Measurements from ENCODE around the gene DENND4C. TPM values are rescaled to one million over a fixed set of nuclear protein-coding genes. Genes with fewer than 3 reads are reported as not detected.
"Not testable (repeated sequence)": the region's sequence is repeated elsewhere in the genome, so short reads cannot be mapped to it uniquely, and the experiment has no call there.

The DENND4C gene
- total RNA-seq, 1 donor from 2014 or later, result 55.6 TPM

DNA sequence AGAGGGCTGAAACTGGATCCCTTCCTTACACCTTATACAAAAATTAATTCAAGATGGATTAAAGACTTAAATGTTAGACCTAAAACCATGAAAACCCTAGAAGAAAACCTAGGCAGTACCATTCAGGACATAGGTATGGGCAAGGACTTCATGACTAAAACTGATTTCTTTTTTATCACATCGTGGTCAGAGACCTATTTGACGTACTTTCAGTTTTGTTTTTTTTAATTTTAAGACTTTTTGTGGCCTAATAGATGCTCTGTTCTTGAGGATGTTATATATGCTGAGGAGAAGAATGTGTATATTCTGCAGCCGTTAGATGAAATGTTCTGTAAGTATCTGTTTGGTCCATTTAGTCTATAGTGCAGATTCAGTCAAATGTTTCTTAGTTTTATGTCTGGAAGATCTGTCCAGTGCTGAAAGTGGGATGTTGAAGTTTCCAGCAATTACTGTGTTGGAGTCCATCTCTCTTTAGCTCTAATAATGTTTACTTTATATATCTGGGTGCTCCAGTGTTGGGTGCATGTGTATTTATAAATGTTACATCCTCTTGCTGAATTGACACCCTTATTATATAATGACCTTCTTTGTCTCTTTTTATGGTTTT is 36.4 kb downstream of the DENND4C start:
- DNase-seq (ENCODE audit: low spot score), result not testable (repeated sequence)

DNA sequence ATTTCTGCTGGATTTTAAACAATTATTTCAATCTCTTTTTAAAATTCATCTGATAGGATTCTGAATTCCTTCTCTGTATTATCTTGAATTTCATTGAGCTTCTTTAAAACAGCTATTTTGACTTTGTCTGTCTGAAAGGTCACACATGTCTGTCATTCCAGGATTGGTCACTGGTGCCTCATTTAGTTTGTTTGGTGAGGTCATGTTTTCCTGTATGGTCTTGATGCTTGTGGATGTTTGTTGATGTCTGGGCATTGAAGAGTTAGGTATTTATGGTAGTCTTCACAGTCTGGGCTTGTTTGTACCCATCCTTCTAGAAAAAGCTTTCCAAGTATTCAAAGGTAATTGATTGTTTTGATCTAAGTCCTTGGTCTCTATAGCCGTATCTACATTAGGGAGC is 39.1 kb downstream of the DENND4C start:
- no peak for DNase-seq (ENCODE audit: low spot score)

DNA sequence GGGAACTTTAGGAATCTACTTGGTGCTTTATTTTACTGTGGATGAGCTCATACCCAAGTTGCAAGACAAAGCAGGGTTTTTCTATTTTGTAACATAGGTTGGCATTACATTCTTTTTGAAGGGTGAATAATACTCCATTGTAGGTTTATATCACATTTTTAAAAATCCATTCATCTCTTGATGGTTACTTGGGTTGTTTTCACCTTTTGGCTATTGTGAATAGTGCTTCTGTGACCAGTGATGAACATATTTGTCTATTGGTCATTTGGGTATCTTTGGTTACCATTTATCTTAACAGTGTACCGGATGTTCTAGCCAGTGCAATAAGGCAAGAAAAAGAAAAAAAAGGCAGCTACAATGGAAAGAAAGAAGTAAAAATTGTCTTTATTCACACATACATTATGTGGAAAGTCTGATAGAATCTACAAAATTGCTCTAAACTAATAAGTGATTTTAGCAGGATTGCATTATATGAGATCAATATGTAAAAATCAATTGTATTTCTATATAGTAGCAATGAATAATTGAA is 40.0 kb downstream of the DENND4C start:
- no peak for DNase-seq (ENCODE audit: low spot score)

DNA sequence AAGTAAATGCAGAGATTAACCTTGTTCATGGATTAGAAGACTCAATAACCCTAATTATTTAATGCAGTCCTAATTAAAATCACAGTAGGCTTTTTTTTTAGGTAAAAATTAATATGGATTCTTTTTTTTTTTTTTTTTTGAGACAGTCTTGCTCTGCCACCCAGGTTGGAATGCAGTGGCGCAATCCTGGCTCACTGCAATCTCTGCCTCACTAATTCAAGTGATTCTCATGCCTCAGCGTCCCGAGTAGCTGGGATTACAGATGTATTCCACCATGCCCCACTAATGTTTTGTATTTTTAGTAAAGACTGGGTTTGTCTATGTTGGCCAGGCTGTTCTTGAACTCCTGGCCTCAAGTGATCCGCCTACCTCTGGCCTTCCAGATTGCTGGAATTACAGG is 40.6 kb downstream of the DENND4C start:
- no peak for DNase-seq (ENCODE audit: low spot score)

DNA sequence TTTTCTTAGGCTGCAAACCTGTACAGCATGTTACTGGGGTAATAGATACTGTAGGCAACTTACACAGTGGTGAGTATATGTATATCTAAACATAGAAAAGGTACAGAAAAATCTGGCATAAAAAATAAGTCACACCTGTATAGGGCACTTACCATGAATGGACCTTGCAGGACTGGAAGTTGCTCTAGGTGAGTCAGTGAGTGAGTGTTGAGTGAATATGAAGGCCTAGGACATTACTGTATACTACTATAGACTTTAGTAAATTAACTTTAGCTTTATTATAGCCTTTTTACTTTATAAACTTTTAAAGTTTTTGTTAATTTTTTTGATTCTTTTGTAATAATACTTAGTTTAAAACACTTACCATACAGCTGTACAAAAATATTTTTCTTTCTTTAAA is 51.3 kb downstream of the DENND4C start:
- DNase-seq (ENCODE audit: low spot score), result no peak

DNA sequence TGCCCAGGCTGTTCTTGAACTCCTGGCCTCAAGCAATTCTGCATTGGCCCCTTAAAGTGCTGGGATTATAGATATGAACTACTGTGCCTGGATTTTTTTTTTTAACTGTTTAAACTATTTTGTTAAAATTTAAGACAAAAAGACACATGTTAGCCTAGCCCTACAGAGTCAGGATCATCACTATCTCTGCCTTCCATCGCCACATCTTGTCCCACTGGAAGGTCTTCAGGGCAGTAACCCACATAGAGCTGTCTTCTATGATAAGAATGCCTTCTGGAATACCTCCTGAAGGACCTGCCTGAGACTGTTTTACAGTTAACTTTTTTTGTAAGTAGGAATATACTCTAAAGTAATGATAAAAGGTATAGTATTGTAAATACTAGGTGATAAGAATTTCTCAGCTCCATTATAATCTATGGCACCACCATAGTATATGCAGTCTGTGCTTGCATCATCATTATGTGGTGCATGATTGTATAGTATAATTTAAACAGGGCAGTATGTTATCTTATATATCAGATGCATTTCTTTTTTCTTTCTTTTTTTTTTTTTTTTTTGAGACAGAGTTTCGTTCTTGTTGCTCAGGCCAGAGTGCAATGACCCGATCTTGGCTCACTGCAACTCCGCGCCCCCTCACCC is 52.7 kb downstream of the DENND4C start:
- DNase-seq (ENCODE audit: low spot score), result no peak

DNA sequence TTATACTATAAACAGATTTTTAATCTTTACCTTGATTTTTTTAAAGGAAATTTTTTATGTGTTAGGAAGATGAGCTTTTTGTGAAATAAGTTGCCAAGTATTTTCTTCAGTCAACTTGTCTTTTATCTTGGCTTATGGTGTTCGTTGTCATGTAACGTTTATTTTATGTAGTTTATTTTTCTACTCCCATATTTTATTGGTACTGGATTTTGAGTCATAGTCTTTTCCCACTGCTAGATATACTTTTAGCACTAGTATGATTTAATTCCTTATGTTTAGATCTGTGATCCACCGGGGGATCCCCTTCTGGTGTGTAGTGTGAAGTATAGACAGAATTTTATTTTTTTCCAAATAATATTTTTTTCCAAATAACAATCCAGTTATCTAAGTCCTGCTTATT is 54.2 kb downstream of the DENND4C start:
- DNase-seq (ENCODE audit: low spot score), result no peak

DNA sequence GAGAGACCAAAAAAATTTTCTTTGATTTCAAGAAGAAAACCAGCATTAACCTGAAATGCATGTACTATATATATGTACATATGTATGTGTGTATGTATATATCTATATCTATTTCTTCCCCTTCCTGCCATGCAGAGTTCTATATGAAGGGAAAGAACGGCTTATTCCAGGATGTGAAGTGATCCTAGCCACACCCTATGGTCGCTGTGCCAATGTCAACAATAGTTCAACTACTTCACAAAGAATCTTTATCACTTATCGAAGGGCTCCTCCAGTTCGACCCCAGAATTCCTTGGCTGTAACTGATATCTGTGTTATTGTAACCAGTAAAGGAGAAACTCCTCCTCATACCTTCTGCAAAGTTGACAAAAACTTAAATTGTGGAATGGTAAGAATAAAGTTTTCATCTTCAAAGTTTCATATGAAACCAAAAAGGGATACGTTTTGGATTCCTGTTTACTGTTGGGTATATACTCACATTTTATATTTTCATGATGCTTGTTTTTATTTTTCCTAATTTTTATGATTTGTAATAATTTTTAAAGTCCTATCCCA is 56.2 kb downstream of the DENND4C start:
- peak; percentile 31 for DNase-seq (ENCODE audit: low spot score)

DNA sequence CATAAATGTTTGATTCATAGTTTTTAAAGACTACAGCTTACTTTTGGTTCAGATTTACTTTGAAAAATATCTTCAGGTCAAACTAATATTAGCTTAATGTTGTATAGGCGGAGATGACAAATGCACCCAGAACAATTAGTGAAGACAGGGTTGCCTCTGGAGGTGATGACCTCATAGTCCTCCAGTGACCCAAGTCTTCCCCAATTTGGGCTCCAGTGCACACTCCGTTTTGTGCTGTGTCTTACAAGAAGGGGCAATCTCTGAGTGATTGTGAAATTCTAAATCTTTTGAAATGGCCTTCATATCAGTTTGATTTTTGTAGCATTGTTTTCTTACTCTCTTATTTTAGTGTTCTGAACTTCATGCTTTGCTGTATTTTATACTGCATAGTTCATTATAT is 57.6 kb downstream of the DENND4C start:
- DNase-seq (ENCODE audit: low spot score), result no peak

DNA sequence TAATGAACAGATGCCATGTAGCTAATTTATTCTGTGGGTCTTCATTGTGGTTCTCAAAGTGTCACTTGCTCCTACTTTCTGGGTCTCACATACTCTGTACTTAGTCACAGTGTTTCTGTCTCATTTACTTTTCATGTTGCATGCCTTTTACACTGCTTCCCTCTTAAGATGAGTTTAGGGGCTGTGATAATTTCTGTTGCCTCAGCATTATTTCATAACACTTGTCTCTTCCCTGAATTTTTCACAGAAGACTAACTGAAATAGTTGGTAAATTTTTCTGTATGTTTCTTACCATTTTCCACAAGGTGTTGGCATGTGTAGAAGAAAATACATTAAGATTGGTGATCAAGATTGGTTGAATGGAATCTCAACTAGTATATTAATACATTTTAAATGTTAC is 59.6 kb downstream of the DENND4C start:
- DNase-seq (ENCODE audit: low spot score), result no peak

DNA sequence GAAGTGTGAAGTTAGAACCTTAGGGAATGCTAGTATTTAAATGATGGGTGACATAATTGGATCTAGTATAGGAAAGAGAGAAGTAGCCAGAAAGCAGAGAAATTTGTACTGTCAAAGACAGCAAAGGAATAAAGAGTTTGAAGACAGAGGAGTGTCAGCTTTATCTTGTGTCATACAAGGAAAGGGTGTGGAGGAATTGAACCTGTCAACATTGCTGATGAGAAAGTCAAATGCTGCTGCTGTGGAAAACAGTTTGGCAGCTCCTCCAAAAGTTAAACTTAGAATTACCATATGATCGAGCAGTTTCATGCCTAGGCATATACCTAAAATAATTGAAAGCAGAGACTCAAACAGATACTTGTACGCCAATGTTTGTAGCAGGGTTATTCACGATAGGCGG is 63.7 kb downstream of the DENND4C start:
- no peak for DNase-seq (ENCODE audit: low spot score)

DNA sequence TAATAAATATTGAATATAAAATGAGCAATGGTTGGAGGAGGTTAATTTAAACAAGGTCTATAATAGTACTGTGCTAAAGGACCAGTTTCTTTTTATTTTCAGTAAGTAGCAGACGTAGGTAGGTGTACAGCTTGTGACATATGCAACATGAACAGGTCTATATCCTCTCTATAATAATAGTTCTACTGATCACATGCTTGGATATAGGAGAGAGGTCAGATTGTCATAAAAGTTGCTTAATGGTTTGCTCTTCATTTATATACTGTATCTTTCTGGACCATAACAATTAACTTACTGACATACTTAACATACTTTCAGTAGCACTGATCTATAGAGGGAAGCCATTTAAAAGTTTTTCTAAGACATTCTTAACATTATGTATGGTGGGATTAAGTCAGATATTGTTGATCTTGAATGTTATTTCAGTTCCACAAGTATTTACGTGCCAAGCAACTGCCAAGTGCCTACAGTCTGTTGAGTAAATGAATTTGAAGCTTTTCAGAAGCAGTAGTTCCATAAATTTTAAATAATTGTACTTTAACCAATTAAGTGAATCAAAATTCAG is 68.0 kb downstream of the DENND4C start:
- no peak for DNase-seq (ENCODE audit: low spot score)

DNA sequence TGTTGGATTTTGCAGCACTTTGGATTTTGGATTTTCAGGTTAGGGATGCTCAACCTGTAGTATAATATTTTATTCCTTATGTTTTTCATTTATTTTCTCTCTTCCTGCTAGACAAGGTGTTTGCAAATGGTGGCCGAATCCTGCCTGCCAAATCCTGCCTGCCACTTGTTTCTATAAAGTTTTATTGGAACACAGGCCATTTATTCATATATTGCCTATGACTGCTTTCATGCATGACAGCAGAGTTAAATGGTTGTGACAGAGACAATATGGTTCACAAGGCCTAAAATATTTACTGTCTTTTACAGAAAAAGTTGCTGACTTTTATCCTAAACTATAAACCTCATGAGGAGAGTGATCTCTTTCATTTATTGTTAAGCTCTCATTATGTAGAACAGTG is 72.7 kb downstream of the DENND4C start:
- no peak for DNase-seq (ENCODE audit: low spot score)

DNA sequence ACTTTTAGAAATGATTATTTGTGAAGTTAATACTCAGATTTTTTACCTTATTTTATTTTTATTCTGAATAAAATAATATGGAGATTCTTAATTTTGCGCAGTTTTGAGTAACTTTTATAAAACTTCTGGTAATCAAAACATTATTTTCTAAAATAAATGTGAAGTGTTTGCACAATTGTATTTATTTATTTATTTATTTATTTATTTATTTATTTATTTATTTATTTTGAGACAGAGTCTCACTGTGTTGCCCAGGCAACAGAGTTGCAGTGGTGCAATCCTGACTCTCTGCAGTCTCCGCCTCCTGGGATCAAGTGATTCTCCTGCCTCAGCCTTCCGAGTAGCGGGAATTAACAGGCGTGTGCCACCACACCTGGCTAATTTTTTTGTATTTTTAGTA is 76.1 kb downstream of the DENND4C start:
- no peak for DNase-seq (ENCODE audit: low spot score)

DNA sequence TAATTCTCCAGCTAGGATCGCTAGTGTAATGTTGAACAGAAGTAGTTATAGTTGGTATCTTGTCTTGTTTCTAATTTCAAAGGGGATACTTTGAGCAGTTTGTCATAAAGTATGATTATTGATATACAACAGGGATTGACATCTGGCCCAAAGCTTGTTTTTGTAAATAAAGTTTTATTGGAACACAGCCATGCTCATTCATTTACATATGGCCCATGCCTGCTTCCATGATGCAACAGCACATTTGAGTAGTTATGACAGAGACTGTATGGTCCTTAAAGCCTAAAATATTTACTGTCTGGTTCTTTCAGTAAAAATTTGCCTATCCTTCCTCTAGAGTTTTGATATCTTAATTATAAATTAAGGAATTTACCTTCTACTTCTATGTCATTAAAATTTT is 79.8 kb downstream of the DENND4C start:
- no peak for DNase-seq (ENCODE audit: low spot score)

DNA sequence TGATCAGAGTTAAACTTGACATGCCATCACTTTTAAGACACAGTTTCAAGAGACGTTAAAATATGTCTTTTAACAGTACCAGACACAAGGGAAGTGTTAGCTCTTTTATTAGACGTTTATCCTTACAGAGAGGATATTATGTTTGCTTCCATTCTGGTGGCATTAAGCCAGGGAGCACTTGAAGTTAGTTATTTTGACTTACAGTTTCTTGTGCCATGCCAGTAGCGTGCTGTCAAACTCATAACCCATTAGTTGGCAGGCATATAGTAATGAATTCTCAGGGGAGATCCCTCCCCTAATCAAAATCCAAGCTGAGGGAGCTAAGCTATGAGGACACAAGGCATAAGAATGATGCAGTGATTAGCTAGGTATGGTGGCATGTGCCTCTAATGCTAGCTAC is 83.1 kb downstream of the DENND4C start:
- DNase-seq (ENCODE audit: low spot score), result no peak

DNA sequence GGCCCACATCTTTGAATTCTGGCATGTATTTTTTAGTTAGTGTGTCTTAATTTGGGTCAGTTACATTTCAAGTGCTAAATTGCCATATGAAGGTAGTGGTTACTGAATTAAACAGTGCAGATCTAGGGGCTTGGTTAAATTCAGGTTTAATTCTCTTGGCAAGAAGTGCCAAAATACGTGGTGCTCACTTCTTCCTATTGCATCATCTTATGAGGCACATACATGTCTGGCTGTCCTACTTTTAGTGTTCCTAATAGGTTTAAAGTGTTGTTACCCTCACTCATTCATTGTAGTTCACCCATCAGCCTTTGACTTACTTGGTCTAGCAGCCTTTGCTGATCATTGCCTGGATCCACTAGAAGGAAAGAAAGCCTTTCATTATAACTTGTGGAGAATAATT is 90.0 kb downstream of the DENND4C start:
- no peak for DNase-seq (ENCODE audit: low spot score)

DNA sequence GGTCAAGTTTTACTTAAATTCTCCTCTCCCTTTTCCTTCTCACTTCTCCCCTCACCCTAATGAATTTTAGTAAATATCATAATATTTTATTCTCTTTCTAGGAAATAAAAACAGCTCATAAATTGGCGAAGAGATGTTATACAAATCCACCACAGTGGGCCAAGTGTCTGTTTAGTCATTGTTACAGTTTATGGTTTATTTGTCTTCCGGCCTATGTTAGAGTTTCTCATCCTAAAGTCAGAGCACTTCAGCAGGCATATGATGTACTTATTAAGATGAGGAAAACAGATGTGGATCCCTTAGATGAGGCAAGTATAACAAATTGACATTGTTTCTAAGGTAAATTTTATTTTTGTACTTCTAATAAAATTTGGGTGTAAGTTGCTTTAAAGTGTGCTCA is 101.4 kb downstream of the DENND4C start:
- no peak for DNase-seq (ENCODE audit: low spot score)

DNA sequence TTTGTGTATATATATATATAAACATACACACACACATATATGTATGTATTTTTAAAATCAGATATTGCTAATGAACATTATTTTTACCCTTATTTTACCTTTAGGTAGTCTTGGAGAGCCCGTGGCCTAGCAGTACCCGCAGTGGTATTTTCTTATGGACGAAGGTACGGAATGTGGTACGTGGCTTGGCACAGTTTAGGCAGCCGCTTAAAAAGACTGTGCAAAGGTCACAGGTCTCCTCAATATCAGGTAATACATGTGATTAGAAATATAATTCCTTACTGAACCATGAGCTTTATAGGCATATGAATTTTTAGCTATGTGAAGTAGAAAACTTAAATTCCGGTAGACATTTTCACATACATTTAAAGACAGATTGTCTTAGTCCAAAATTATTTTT is 105.7 kb downstream of the DENND4C start:
- DNase-seq (ENCODE audit: low spot score), result no peak

DNA sequence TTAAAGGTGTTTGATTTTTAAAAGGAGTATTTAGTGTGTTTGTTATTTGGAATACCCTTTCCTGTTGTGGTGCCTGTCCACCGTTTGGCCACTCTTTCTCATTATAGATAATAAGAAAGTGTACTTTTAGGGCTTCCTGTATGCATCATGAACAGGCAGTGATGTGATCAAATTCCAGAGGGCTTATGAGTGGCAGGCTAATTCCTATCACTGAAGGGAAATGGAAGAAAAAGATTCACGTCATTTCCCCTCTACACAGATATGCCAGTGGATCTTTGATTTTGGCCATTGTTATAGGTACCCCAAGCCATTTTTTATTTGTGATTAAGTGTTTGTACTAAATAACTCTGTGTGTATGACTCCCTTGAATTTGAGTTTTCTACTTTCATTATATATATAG is 112.5 kb downstream of the DENND4C start:
- no peak for DNase-seq (ENCODE audit: low spot score)

DNA sequence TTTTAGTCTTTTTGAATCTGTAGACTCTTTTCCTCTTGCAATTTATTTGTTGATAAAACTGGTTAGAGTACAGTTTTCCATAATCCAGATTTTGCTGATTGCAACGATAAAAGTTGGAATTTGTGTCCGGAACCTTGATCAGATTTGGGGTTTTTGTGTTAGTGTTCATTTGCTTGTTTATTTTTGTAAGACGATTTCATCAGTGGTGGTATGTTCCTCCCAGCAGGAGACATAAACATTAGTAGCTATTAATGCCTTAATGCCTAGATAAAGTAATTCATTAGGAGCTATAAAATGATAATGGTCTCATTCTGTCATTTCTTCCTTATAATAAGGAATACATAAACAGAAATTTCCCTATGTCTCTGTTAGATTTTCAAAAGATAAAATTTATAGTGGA is 128.2 kb downstream of the DENND4C start:
- no peak for DNase-seq (ENCODE audit: low spot score)

DNA sequence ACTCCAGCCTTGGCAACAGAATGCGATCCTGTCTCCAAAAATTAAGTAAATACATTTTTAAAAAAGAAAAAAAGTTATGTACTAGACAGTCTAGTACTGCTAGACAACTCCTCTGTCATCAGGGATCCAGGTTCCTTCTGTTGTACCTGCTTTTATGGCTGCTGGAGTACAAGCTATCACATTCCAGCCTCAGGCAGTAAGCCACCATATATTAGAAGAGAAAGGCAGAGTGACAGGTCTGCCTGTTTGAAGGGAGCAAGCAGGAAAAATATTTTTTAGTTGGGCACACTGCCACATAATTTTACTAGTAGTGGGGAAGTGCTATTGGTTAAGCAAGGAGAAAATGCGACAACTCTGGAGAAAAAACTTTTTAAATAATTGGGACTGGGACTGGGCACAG is 138.6 kb downstream of the DENND4C start:
- DNase-seq (ENCODE audit: low spot score), result no peak

DNA sequence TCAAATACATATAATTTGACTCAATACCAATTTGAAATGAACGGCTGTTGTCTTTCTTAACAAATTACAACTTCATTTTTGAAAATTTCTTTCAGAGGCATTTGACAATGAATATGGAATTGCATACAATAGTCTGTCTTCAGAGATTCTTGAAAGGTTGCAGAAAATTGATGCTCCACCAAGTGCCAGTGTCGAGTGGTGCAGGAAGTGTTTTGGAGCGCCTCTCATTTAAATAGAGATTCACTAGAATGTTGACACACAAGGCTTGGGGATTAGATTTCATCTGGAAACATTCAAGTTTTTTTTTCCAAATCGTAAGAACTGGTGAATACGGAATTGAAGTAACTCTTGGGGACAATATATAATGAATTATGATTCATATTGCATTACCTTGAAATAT is 141.4 kb downstream of the DENND4C start:
- no peak for DNase-seq (ENCODE audit: low spot score)

All from mucosa of gallbladder (tissue), 1 donor.